Activated B cell treated with CpG ODN at 0.5 μM for 24 hours (primary cell): ENCODE results near the gene PCSK2. TPM values are rescaled to one million over a fixed set of nuclear protein-coding genes. Genes with fewer than 3 reads are reported as not detected.

Experiments used
- ATAC-seq: fragments of 200-7000 bp; cut with Tn5 transposase; one replicate; pipeline ENCODE4 v1.10.0; 2021; ENCODE audit warnings: low read depth, mild to moderate bottlenecking, moderate library complexity
- CTCF ChIA-PET: fragments of 350-600 bp; sonication (Branson Sonifier 250); formaldehyde crosslinking; loops from one replicate; lab custom pipeline; 2021; ENCODE audit warnings: antibody characterized with exemption; lab: Charles Lee
- POLR2A ChIA-PET: fragments of 350-600 bp; sonication (Branson Sonifier 250); formaldehyde crosslinking; loops from one replicate; lab custom pipeline; 2021; ENCODE audit warnings: antibody characterized with exemption; lab: Charles Lee
- DNase-seq: peaks from one replicate; pipeline ENCODE4 v3.0.0; 2022
- H3K27ac Mint-ChIP-seq: one replicate; pipeline ENCODE4 v1.8.0; 2020; ENCODE audit warnings: mixed read lengths
- H3K27me3 Mint-ChIP-seq: one replicate; pipeline ENCODE4 v1.8.0; 2021; ENCODE audit warnings: mixed read lengths
- H3K36me3 Mint-ChIP-seq: one replicate; pipeline ENCODE4 v1.8.0; 2021; ENCODE audit warnings: low read depth, mixed read lengths
- H3K4me1 Mint-ChIP-seq: one replicate; pipeline ENCODE4 v1.8.0; 2021; ENCODE audit warnings: mixed read lengths
- H3K4me3 Mint-ChIP-seq: one replicate; pipeline ENCODE4 v1.8.0; 2020; ENCODE audit warnings: mild to moderate bottlenecking, mixed read lengths
- H3K9me3 Mint-ChIP-seq: one replicate; pipeline ENCODE4 v1.8.0; 2020; ENCODE audit warnings: mixed read lengths
- CTCF ChIP-seq: fragments of 200-600 bp; IDR thresholded peaks from one replicate; pipeline ENCODE4 v1.8.0; 2022; ENCODE audit warnings: antibody characterized with exemption, mild to moderate bottlenecking
- intact Hi-C: fragments of 100-400 bp; cut with micrococcal nuclease; formaldehyde crosslinking; loops from one replicate; pipeline ENCODE4 v1.15.1; 2024
- total RNA-seq: library from RNA; stranded (reverse); gene quantifications from 2 replicates; pipeline ENCODE4 v1.2.3, GENCODE V29; 2022

The PCSK2 gene
- total RNA-seq, 1 donor from 2014 or later: not detected

- DNase-seq: no peak
- TF ChIP-seq CTCF: no peak
- ChIA-PET CTCF (no interaction called here), POLR2A (no interaction called here)
- Mint-ChIP-seq H3K27me3 (peaks cover 9% of the 10 kb centered on the region), H3K9me3 (no peaks in the 10 kb centered on the region), H3K27ac (no peak overlapping the region), H3K4me1 (no peaks in the 10 kb centered on the region), H3K4me3 (no peak overlapping the region), H3K36me3 (no peaks in the 10 kb centered on the region)
- intact Hi-C loops: no loop called here
- ATAC-seq: no peak
Measured at GRCh38 chr20:17326096-17326495, 99.3 kb downstream of the PCSK2 start.

- TF ChIP-seq CTCF: no peak
- peaks cover 9% of the 10 kb centered on the region for H3K27me3 Mint-ChIP-seq
- no peaks in the 10 kb centered on the region for H3K9me3 Mint-ChIP-seq
- ChIA-PET POLR2A (no interaction called here), CTCF (no interaction called here)
- H3K36me3 Mint-ChIP-seq: no peaks in the 10 kb centered on the region
- no peak overlapping the region for H3K4me3 Mint-ChIP-seq
- no peaks in the 10 kb centered on the region for H3K4me1 Mint-ChIP-seq
- no peak for DNase-seq
- no peak overlapping the region for H3K27ac Mint-ChIP-seq
- intact Hi-C loops: no loop called here
- no peak for ATAC-seq
Measured at GRCh38 chr20:17327185-17328148, 100.6 kb downstream of the PCSK2 start.

DNA sequence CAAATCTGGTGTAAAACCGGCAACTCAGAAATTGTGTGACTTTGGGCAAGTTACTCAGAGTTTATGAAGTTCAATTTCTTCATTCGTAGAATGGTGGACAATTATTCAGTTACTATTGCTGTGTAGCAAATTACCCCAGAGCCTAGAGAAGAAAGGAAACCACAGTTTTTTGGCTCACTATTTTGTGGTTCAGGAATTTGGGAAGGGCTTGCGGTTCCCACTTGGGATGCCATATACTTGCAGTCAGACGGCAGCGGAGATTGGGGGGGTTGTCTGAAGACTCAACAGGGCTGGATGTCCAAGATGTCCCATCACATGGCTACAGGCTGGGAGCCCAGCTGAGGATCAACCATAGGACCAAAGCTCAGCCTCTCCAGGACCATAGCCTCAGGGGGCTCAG is 108.1 kb downstream of the PCSK2 start:
- Mint-ChIP-seq H3K4me1 (no peaks in the 10 kb centered on the region), H3K27me3 (no peaks in the 10 kb centered on the region), H3K9me3 (no peaks in the 10 kb centered on the region), H3K4me3 (no peak overlapping the region), H3K36me3 (no peaks in the 10 kb centered on the region), H3K27ac (no peak overlapping the region)
- ChIA-PET CTCF (no interaction called here), POLR2A (no interaction called here)
- TF ChIP-seq CTCF: no peak
- DNase-seq: no peak
- ATAC-seq: no peak
- intact Hi-C loops: no loop called here

- DNase-seq (no peak), ATAC-seq (no peak)
- Mint-ChIP-seq H3K9me3 (peaks cover 3% of the 10 kb centered on the region), H3K27me3 (no peaks in the 10 kb centered on the region), H3K27ac (no peak overlapping the region), H3K4me3 (no peak overlapping the region), H3K4me1 (no peaks in the 10 kb centered on the region), H3K36me3 (no peaks in the 10 kb centered on the region)
- intact Hi-C loops: no loop called here
- ChIA-PET CTCF (no interaction called here), POLR2A (no interaction called here)
- no peak for TF ChIP-seq CTCF
Measured at GRCh38 chr20:17339000-17339399, 112.2 kb downstream of the PCSK2 start.

DNA sequence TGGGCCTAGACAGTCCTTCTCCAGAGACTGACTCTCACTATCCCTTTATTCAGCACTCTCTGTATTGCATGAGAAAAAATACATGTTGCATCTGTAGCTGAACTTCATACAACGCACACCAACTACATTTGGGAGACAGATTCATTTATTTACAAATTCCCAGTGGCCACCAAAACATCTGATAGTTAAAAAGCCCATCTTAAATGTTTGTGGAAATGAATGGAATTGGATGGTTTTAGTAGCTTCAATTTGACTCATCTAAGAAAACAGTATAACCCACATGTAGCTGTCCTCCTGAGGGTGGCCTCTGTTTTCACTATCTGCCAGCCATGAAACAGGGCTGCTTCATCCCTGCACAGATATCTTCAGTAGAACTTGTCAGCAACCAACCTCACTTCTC is 116.3 kb downstream of the PCSK2 start:
- ChIA-PET CTCF (no interaction called here), POLR2A (no interaction called here)
- ATAC-seq (no peak), DNase-seq (no peak)
- no peak for TF ChIP-seq CTCF
- Mint-ChIP-seq H3K36me3 (no peaks in the 10 kb centered on the region), H3K4me3 (no peak overlapping the region), H3K9me3 (peaks cover 3% of the 10 kb centered on the region), H3K4me1 (no peaks in the 10 kb centered on the region), H3K27ac (no peak overlapping the region), H3K27me3 (no peaks in the 10 kb centered on the region)
- intact Hi-C loops: loop anchor here (10.0 kb wide), 1 partner anchor 62 kb away; no protein-coding TSS in a partner anchor
